Measurements from ENCODE around the gene CGB8. TPM values are rescaled to one million over a fixed set of nuclear protein-coding genes. Genes with fewer than 3 reads are reported as not detected.
"Not testable (repeated sequence)": the region's sequence is repeated elsewhere in the genome, so short reads cannot be mapped to it uniquely, and the experiment has no call there.

Gene CGB8
- total RNA-seq, 1 donor from 2014 or later: 9.4 TPM

- peak overlapping the region; percentile 80 for H3K27ac Mint-ChIP-seq (ENCODE audit: unreplicated experiment)
- H3K27me3 Mint-ChIP-seq (ENCODE audit: low read depth, unreplicated experiment): peaks cover 2% of the 10 kb centered on the region
Observed at GRCh38 chr19:49019242-49019932, 29.5 kb downstream of the CGB8 start.

GRCh38 chr19:49018388-49019241, 30.3 kb downstream of the CGB8 start:
- Mint-ChIP-seq H3K4me3 (ENCODE audit: unreplicated experiment) (peak overlapping the region; percentile 77), H3K36me3 (ENCODE audit: low read depth, unreplicated experiment) (peaks cover 17% of the 10 kb centered on the region), H3K4me1 (ENCODE audit: low read depth, unreplicated experiment) (peaks cover 12% of the 10 kb centered on the region)
- H3K4me1 ChIP-seq (ENCODE audit: insufficient read depth, low read length): peaks cover 18% of the 10 kb centered on the region
- H3K9me3 Mint-ChIP-seq (ENCODE audit: unreplicated experiment); H3K27me3 ChIP-seq (ENCODE audit: insufficient read depth, low read length); H4K20me1 ChIP-seq (ENCODE audit: insufficient read depth, low read length); FAIRE-seq; H3K79me2 ChIP-seq (ENCODE audit: insufficient read depth, low read length); H3K36me3 ChIP-seq (ENCODE audit: insufficient read depth, low read length); DNase-seq (ENCODE audit: low read depth); H3K27ac Mint-ChIP-seq (ENCODE audit: unreplicated experiment); H3K9me3 ChIP-seq (ENCODE audit: insufficient read depth, low read depth, low read length); H3K27me3 Mint-ChIP-seq (ENCODE audit: low read depth, unreplicated experiment): not testable (repeated sequence)
- H3K4me2 ChIP-seq (ENCODE audit: low read length): peak overlapping the region; percentile 87
- H2AFZ ChIP-seq (ENCODE audit: low read depth, low read length): peak overlapping the region; percentile 16
- peak overlapping the region; percentile 77 for H3K9ac ChIP-seq (ENCODE audit: low read length)
- H3K4me3 ChIP-seq (ENCODE audit: insufficient read depth, low read depth, low read length): peak overlapping the region; percentile 60
- H3K27ac ChIP-seq (ENCODE audit: low read depth, low read length): peak overlapping the region; percentile 33

More at GRCh38 chr19:49019242-49019932, 29.5 kb downstream of the CGB8 start:
- peak overlapping the region; percentile 60 for H3K4me3 ChIP-seq (ENCODE audit: insufficient read depth, low read depth, low read length)
- peaks cover 6% of the 10 kb centered on the region for H3K36me3 ChIP-seq (ENCODE audit: insufficient read depth, low read length)
- peak overlapping the region; percentile 87 for H3K4me2 ChIP-seq (ENCODE audit: low read length)
- DNase-seq (ENCODE audit: low read depth) (no peak), FAIRE-seq (no peak)
- TF ChIP-seq EZH2 (IDR thresholded peaks at IDR 0.05; ENCODE audit: insufficient read depth, low read length) (no peak), CTCF (IDR thresholded peaks at IDR 0.05; ENCODE audit: insufficient read depth, low read depth, low read length) (no peak)
- H2AFZ ChIP-seq (ENCODE audit: low read depth, low read length): no peak overlapping the region
- peak overlapping the region; percentile 7 for H3K27ac ChIP-seq (ENCODE audit: low read depth, low read length)
- peaks cover 12% of the 10 kb centered on the region for H3K4me1 Mint-ChIP-seq (ENCODE audit: low read depth, unreplicated experiment)
- peak overlapping the region; percentile 77 for H3K9ac ChIP-seq (ENCODE audit: low read length)
- no peaks in the 10 kb centered on the region for H4K20me1 ChIP-seq (ENCODE audit: insufficient read depth, low read length)
- H3K9me3 ChIP-seq (ENCODE audit: insufficient read depth, low read depth, low read length): no peaks in the 10 kb centered on the region
- peaks cover 18% of the 10 kb centered on the region for H3K4me1 ChIP-seq (ENCODE audit: insufficient read depth, low read length)
- no peaks in the 10 kb centered on the region for H3K9me3 Mint-ChIP-seq (ENCODE audit: unreplicated experiment)
- H3K27me3 ChIP-seq (ENCODE audit: insufficient read depth, low read length): no peaks in the 10 kb centered on the region
- H3K4me3 Mint-ChIP-seq (ENCODE audit: unreplicated experiment): peak overlapping the region; percentile 77
- no peaks in the 10 kb centered on the region for H3K79me2 ChIP-seq (ENCODE audit: insufficient read depth, low read length)
- peaks cover 17% of the 10 kb centered on the region for H3K36me3 Mint-ChIP-seq (ENCODE audit: low read depth, unreplicated experiment)

- H3K4me1 ChIP-seq (ENCODE audit: insufficient read depth, low read length): peaks cover 18% of the 10 kb centered on the region
- H2AFZ ChIP-seq (ENCODE audit: low read depth, low read length): peak overlapping the region; percentile 35
- Mint-ChIP-seq H3K9me3 (ENCODE audit: unreplicated experiment) (no peaks in the 10 kb centered on the region), H3K4me3 (ENCODE audit: unreplicated experiment) (no peak overlapping the region), H3K36me3 (ENCODE audit: low read depth, unreplicated experiment) (peaks cover 17% of the 10 kb centered on the region), H3K27me3 (ENCODE audit: low read depth, unreplicated experiment) (peaks cover 2% of the 10 kb centered on the region), H3K27ac (ENCODE audit: unreplicated experiment) (no peak overlapping the region), H3K4me1 (ENCODE audit: low read depth, unreplicated experiment) (peaks cover 12% of the 10 kb centered on the region)
- peaks cover 4% of the 10 kb centered on the region for H4K20me1 ChIP-seq (ENCODE audit: insufficient read depth, low read length)
- FAIRE-seq (no peak), DNase-seq (ENCODE audit: low read depth) (peak; percentile 42)
- H3K4me3 ChIP-seq (ENCODE audit: insufficient read depth, low read depth, low read length): peak overlapping the region; percentile 60
- peak overlapping the region; percentile 33 for H3K27ac ChIP-seq (ENCODE audit: low read depth, low read length)
- H3K36me3 ChIP-seq (ENCODE audit: insufficient read depth, low read length): peaks cover 6% of the 10 kb centered on the region
- no peaks in the 10 kb centered on the region for H3K9me3 ChIP-seq (ENCODE audit: insufficient read depth, low read depth, low read length)
- H3K9ac ChIP-seq (ENCODE audit: low read length): peak overlapping the region; percentile 77
- H3K27me3 ChIP-seq (ENCODE audit: insufficient read depth, low read length): no peaks in the 10 kb centered on the region
- peak overlapping the region; percentile 87 for H3K4me2 ChIP-seq (ENCODE audit: low read length)
- TF ChIP-seq EZH2 (IDR thresholded peaks at IDR 0.05; ENCODE audit: insufficient read depth, low read length) (no peak), CTCF (IDR thresholded peaks at IDR 0.05; ENCODE audit: insufficient read depth, low read depth, low read length) (peak; percentile 14)
- H3K79me2 ChIP-seq (ENCODE audit: insufficient read depth, low read length): no peaks in the 10 kb centered on the region
Observed at GRCh38 chr19:49017666-49018351, 31.1 kb downstream of the CGB8 start.
